Progenitor cell of endocrine pancreas (in vitro differentiated cells): ENCODE data around the gene NEURL1. TPM values are rescaled to one million over a fixed set of nuclear protein-coding genes. Genes with fewer than 3 reads are reported as not detected.
A peak's percentile ranks its signal among the peaks of the same experiment; 100 is the strongest.

Experiments used
- DNase-seq: peaks from one replicate; pipeline ENCODE4 v3.0.0; 2021; ENCODE audit warnings: low spot score; ENCODE audit not compliant: unreplicated experiment
- H3K27ac Mint-ChIP-seq: 2 replicates; pipeline ENCODE4 v1.8.0; 2021; ENCODE audit warnings: mild to moderate bottlenecking, moderate library complexity, mixed read lengths
- H3K27me3 Mint-ChIP-seq: 2 replicates; pipeline ENCODE4 v1.8.0; 2021; ENCODE audit warnings: mixed read lengths
- H3K36me3 Mint-ChIP-seq: 2 replicates; pipeline ENCODE4 v1.8.0; 2022; ENCODE audit warnings: mixed read lengths; ENCODE audit not compliant: insufficient read depth
- H3K4me1 Mint-ChIP-seq: 2 replicates; pipeline ENCODE4 v1.8.0; 2021; ENCODE audit warnings: low read depth, mixed read lengths
- H3K4me3 Mint-ChIP-seq: 2 replicates; pipeline ENCODE4 v1.8.0; 2021; ENCODE audit warnings: low read depth, mild to moderate bottlenecking, moderate library complexity, mixed read lengths
- H3K9me3 Mint-ChIP-seq: 2 replicates; pipeline ENCODE4 v1.8.0; 2021; ENCODE audit warnings: low read depth, mixed read lengths
- CTCF ChIP-seq: fragments of 200-600 bp; sonication (generic); IDR thresholded peaks from one replicate; pipeline ENCODE4 v1.5.0; 2021; ENCODE audit warnings: antibody characterized with exemption, mild to moderate bottlenecking; ENCODE audit not compliant: unreplicated experiment
- long read RNA-seq: library from polyadenylated mRNA; unstranded; transcript quantifications from one replicate; pipeline ENCODE4 v2.0.0, GENCODE V29; 2020
- total RNA-seq: library from RNA; stranded (reverse); gene quantifications from 2 replicates; pipeline ENCODE4 v1.2.1, GENCODE V29; 2021

Gene NEURL1
- 17.6 and 21.5 TPM in 2 replicates for total RNA-seq
- long read RNA-seq, full-length matches to known transcripts: 1 of 5 reads
- long read RNA-seq, partial matches to known transcripts: 0 of 5 reads
- long read RNA-seq, other reads (novel, unspliced or antisense): 4 of 5 reads

- no peak for TF ChIP-seq CTCF
- Mint-ChIP-seq H3K27ac (peak within 1 kb of the TSS; percentile 34), H3K27me3 (peaks cover 55% of the 10 kb centered on the region), H3K9me3 (no peaks in the 10 kb centered on the region), H3K4me3 (peak within 1 kb of the TSS; percentile 78), H3K4me1 (peaks cover 11% of the 10 kb centered on the region), H3K36me3 (no peaks in the 10 kb centered on the region)
- DNase-seq: no peak
Observed at GRCh38 chr10:103493362-103493915, at the start of gene NEURL1. Gene NEURL1, plus strand, starts transcription at chr10:103493705. Its CDS starts 683 bp downstream, at chr10:103494388.

- peaks cover 7% of the 10 kb centered on the region for H3K4me1 Mint-ChIP-seq
- TF ChIP-seq CTCF: no peak
- no peak overlapping the region for H3K27ac Mint-ChIP-seq
- H3K4me3 Mint-ChIP-seq: no peak overlapping the region
- H3K27me3 Mint-ChIP-seq: no peaks in the 10 kb centered on the region
- no peak for DNase-seq
- H3K36me3 Mint-ChIP-seq: peaks cover 30% of the 10 kb centered on the region
- H3K9me3 Mint-ChIP-seq: no peaks in the 10 kb centered on the region
Observed at GRCh38 chr10:103444478-103444877, 49.0 kb upstream of the NEURL1 start.

- Mint-ChIP-seq H3K36me3 (peaks cover 24% of the 10 kb centered on the region), H3K27me3 (no peaks in the 10 kb centered on the region), H3K4me1 (no peaks in the 10 kb centered on the region), H3K9me3 (no peaks in the 10 kb centered on the region), H3K4me3 (no peak overlapping the region), H3K27ac (no peak overlapping the region)
- no peak for DNase-seq
- no peak for TF ChIP-seq CTCF
Observed at GRCh38 chr10:103445366-103445765, 48.1 kb upstream of the NEURL1 start.

GRCh38 chr10:103445767-103446567 lies 47.5 kb upstream of the NEURL1 start:
- Mint-ChIP-seq H3K4me1 (no peaks in the 10 kb centered on the region), H3K27ac (no peak overlapping the region), H3K4me3 (no peak overlapping the region), H3K9me3 (no peaks in the 10 kb centered on the region), H3K27me3 (no peaks in the 10 kb centered on the region), H3K36me3 (peaks cover 24% of the 10 kb centered on the region)
- DNase-seq: no peak
- no peak for TF ChIP-seq CTCF

GRCh38 chr10:103447187-103447586 lies 46.3 kb upstream of the NEURL1 start:
- H3K4me3 Mint-ChIP-seq: no peak overlapping the region
- no peaks in the 10 kb centered on the region for H3K4me1 Mint-ChIP-seq
- no peak overlapping the region for H3K27ac Mint-ChIP-seq
- TF ChIP-seq CTCF: no peak
- H3K9me3 Mint-ChIP-seq: no peaks in the 10 kb centered on the region
- DNase-seq: no peak
- H3K27me3 Mint-ChIP-seq: no peaks in the 10 kb centered on the region
- peaks cover 21% of the 10 kb centered on the region for H3K36me3 Mint-ChIP-seq
